ENCODE data around the gene GPR75. TPM values are rescaled to one million over a fixed set of nuclear protein-coding genes. Genes with fewer than 3 reads are reported as not detected.

Gene GPR75
- total and polyA plus RNA-seq, 2 of the 13 experiments (the other 11 are each of a cell fraction or from before 2014, with no cell fraction given), result 3.3 to 4.1 TPM

- TF ChIP-seq ZNF276 (CRISPR knock-in tag; IDR thresholded peaks at IDR 0.05; ENCODE audit: low read depth) (0 out of 2 replicates have a peak, but pooled peaks have one; percentile 62), ZFX (CRISPR knock-in tag; IDR thresholded peaks at IDR 0.05; ENCODE audit: low read depth) (peak; percentile 26; the same call in 1 of the 2 replicates), ZNF609 (CRISPR knock-in tag; IDR thresholded peaks at IDR 0.05; ENCODE audit: borderline replicate concordance) (no peak), ZBTB38 (CRISPR knock-in tag; IDR thresholded peaks at IDR 0.05) (0 out of 2 replicates have a peak, but pooled peaks have one; percentile 35), CTCF (CRISPR knock-in tag; IDR thresholded peaks at IDR 0.05) (0 out of 2 replicates have a peak, but pooled peaks have one; percentile 6), FOXA3 (CRISPR knock-in tag; IDR thresholded peaks at IDR 0.05) (peak; percentile 48), PAF1 (CRISPR knock-in tag; IDR thresholded peaks at IDR 0.05) (no peak), JUN (CRISPR knock-in tag; IDR thresholded peaks at IDR 0.05) (0 out of 2 replicates have a peak, but pooled peaks have one; percentile 25), EZH2 (conservative IDR thresholded peaks at IDR 0.05; ENCODE audit: low read depth, low read length) (no peak), ZMYM2 (CRISPR knock-in tag; IDR thresholded peaks at IDR 0.05) (no peak; the same call in 1 of the 2 replicates)
Measured at GRCh38 chr2:53829273-53829979, 30.3 kb downstream of the GPR75 start (continued).
